HS-27A (cell line): Measurements from ENCODE around the gene ZNF280A.

Experiments
- DNase-seq: peaks from one replicate; pipeline ENCODE4 v3.0.0-alpha.2; 2012; ENCODE audit warnings: low read depth, missing footprints

The ZNF280A gene, protein sequence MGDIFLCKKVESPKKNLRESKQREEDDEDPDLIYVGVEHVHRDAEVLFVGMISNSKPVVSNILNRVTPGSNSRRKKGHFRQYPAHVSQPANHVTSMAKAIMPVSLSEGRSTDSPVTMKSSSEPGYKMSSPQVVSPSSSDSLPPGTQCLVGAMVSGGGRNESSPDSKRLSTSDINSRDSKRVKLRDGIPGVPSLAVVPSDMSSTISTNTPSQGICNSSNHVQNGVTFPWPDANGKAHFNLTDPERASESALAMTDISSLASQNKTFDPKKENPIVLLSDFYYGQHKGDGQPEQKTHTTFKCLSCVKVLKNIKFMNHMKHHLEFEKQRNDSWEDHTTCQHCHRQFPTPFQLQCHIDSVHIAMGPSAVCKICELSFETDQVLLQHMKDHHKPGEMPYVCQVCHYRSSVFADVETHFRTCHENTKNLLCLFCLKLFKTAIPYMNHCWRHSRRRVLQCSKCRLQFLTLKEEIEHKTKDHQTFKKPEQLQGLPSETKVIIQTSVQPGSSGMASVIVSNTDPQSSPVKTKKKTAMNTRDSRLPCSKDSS

DNA sequence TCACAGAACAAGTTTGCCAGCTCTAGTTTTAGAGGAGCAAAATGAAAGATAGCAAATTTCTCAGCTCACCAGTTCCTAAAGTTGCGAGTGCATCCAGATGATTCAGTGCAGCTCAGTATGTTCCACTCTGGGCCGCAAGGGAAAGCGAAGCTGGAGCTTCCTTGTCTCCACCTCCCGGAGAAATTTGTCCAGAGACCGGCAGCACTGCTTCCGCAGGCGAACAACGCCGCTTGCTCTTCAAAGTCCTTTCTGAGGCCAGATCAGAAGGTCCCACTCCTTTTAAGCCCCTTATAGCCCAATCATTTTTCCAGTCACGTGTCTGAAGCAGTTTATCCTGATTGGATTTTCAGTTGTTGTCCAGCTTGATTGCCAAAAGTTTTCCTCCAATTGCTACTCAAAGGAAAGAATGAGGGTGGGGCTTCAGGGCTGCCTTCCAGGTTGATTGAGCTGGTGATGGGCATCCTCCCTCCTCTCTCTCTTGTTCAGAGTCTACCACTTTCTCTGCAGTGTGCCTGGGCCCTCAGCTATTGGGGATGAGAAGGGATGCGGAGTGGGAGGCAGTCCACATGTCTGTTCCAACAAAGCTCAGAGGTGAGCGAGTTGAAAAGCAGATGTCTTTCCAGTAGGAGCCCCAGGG lies at the start of gene ZNF280A:
ZNF280A (minus strand) TSS at position 251 of the 637 bp plus-strand sequence. CDS start 4,640 bp downstream, outside the sequence.
- no peak for DNase-seq

DNA sequence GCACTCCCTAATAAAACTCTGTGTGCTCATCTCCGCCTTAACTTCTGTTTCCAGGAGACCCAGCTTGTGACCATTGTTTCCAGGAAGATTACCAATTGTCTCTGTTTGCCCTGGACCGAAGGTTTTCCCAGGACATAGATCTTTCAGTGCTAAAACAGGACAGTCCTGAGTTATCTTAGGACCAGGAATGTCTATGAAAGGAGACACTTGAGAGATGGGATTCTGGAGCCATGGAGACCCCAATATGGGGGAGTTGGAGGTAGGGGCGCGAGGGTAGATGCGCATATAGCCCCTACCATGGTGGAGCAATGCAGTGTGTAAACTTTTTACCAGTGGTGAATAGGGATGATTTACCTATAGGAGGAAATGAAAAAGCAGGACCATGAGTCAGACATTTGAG lies 49.1 kb upstream of the ZNF280A start:
- no peak for DNase-seq

DNA sequence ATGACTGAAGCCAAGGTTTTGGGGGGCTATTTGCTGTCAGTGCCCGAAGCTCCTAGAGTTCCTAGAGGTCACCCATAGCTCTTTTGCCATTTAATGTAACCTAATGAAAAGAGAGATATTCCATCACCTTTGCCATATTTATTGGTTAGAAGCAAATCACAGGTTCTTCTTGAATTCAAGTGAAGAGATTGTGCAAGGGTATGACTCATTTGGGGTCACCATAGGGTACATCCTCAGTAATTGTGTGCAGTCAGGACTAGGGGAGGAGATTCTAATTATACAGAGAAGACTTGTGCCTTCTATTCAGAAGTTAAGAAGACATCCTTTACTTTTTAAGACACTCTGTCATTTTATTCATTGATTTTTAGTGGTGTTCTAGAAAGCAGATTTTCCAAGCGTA lies 45.9 kb upstream of the ZNF280A start:
- DNase-seq, result no peak

DNA sequence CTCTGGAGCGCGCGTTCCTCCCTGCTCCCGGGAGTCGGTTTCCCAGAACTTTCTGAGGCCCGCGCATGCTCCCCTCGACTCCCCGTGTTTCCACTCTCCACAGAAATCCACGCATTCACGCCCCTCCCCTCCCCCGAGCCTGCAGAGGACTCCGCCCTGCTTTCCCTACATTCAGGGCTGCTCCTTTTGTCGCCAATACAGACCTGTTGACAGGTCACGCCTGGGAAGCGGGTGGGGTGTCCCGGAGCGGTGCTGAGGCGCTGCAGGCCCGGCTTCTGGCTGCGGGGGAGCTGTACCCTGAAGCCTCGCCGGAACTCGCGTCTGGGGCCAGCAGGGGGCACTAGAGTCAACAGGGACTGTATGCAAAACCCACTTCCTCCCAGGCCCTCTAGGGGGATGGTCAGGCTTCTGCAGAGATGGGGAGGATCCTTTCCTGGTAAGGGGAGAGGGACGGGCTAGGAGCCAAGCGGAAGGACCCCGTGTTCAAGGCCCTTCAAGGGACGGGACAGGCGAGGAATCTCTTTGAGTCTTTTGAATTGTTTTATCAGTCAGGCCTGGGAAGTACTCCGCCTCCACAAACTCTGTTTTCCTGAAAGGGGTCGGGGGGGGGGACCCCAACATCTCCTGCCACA lies 39.0 kb upstream of the ZNF280A start, which contains the start of gene PRAME:
PRAME (minus strand) TSS at position 294 of the 632 bp plus-strand sequence. CDS start 2,433 bp downstream, outside the sequence.
- DNase-seq, result no peak

DNA sequence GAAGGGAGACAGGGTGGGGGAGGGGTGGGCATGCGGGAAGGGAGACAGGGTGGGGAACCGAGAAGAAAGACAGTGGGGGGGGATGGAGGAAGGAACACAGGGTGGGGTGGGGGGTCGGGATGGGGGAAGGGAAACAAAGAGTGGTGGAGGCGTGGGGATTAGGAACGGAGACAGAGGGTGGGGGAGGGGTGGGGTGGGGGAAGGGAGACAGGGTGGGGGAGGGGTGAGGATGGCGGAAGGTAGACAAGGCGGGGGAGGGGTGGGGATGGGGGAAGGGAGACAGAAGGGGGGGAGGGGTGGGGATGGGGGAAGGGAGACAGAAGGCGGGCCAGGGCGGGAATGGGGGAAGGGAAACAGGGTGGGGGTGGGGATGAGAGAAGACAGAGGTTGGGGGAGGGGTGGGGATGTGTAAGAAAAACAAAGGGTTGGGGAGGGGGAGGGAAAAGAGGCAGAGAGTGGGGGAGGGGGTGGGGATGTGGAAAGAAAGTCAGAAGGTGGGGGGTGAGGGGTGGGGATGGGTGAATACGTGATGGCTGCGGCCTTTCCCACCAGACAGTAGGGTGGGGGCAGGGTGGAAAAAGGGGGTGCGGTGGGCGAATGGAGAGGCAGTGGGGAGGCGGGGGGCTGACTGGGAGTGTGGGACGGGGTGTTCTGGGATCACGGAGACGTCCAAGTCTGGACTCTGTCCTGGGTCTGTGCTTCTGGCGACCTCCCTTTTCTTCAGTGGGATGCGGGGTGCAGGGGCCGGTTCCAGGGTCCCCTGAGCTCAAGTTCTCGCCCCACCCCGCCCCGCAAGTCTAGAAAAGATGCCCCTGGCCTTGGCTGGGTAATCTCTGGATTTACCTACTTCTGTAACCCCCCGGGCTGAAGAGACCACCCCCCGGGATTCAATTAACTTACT lies 38.3 kb upstream of the ZNF280A start:
- DNase-seq, result no peak

DNA sequence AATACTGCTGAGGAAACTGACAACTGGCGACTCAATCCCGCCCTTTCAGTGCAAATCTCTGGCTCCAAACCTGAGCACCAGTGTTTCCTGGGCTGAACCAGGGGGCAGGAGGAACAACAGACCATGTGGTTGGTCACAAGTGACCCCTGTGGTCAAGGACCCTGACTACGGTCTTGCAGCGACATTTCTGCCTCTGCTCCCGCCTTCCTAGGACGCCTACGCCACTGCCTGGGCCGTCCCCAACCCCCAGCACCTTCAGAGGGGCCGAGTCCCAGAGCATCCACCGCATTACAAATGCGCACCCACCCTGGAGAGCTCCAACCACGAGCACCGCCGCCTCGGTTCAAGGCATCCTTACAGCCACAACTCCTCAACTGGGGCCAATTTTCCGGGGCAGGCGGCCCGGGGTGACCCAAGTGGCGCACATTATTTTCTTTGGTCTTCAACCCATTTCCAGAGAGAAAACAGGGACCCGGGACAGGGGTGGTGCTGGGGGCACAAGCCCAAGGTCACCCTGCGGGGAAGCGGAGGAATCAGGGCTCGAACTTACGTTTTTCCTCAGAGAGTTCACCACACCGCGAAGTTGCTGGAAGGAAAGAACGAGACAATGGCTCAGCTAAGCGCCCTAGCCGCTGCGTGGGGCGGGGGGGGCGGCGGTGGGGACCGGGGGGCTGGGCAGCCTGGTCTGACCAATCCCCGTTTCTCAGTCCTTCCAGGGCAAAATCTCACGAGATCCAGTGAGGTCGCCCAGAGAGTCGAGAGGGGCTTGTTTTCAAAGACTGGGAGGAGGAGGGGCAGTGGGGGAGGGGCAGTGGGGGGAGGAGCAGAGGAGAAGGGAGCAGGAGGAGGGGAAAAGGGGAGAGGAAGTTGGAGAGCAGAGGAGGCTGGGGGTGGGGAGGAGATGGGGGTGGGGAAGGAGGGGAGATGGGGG lies 37.2 kb upstream of the ZNF280A start:
- no peak for DNase-seq

DNA sequence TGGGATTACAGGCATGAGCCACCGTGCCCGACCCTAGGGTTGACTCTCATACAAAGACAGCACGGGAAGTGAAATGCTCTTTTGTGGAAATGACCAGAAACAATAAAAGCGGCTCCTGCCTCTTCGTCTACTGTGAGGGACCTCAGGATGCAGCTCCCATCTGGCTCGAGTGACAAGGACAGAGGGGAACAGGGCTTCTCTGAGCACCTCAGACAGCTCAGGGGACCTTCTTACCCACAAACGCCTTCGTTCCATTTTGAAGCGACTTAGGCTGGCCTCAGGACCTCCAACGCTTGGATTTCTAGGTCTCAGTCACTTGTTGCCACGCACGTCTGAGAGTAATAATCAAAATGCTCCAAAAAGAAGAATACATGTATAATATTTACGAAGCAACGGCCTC lies 36.5 kb upstream of the ZNF280A start:
- no peak for DNase-seq

DNA sequence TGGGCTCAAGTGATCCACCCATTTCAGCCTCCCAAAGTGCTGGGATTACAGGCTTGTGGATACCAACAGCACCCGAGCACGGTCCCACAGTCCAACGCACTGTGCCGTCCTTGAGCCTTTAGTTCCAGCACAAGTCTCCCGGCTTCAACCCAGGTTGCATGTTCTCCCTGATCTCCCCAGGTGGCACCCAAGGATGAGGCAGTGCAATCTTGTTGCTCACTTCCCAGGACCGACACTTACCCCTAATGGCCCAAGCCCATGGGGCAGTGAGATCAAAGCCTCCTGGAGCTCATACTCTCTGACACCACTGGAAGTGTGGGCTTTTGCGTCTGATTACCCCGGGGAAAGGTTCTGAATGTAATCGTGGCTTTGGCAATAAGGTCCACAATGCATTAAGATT lies 35.5 kb upstream of the ZNF280A start:
- no peak for DNase-seq

DNA sequence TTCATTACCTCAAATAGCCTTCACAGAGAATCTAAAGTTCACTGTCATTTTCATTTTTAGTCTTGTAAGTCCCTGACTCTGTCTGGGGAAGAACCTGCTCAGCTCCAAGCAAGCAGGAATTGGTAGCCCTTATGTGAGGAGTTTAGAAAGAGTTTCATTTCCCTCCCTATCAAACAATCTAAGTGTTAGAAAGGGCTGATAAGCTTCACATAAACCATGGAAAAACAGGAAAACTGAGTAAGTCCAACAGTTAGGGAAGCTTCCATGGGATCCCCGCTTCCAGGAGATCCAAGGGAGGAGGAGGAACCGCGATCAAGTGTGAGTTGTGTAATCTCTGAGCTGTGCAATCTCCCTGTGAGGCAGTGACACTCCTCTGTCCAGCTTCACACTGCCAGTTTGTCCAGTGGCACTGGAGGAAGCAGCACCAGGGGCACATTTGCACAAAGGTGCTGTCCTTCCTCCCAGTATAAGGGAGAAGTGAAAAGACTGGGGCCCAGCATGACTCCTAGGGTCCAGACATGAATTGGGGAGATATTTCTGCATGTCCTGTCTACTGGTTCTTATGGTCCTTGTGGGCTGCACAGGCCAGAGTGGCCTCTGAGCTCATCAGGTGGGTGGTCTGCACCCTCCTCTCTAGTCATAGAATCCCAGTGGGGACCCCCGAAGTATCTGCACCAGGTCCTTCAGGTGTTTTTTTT lies 34.7 kb upstream of the ZNF280A start:
- no peak for DNase-seq

DNA sequence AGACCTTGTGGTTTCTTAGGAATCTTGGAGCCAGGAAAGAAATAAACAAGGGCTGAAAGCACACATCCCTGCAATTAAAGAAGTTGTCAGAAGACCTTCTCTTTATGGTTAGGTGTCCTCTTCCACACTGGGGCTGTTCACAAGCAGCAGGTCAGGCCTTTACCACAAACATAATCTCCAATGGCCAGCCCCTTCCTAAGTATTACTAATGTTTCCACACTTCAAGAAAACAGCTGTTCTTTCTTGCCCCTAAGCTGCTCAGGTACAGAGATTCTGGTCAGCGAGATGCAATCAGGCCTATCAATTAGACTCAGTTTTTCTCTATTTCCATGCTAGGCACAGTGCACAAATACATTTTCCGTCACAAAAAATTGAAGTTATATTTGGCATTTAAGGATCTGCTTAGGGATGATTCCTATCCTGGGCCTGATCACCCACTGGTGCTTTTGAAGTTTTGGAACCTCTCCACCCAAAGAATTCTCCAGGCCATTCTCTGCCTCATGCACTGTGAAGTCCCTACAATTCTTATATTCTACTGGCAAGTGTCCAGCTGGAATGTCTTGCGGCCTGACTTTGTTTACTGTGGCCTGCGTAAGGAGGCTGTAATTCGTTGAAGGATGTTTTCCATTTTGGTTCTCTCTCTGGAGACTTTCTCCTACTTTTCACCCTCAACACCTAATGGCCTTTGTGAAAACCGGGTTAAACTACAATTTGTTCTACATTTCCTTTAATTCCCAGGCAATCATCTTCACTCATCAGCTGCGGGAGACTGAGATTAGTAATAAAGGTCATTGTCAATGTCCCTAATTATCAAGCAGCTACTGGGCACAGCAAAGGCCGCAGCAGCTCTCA lies 33.9 kb upstream of the ZNF280A start:
- DNase-seq, result no peak

DNA sequence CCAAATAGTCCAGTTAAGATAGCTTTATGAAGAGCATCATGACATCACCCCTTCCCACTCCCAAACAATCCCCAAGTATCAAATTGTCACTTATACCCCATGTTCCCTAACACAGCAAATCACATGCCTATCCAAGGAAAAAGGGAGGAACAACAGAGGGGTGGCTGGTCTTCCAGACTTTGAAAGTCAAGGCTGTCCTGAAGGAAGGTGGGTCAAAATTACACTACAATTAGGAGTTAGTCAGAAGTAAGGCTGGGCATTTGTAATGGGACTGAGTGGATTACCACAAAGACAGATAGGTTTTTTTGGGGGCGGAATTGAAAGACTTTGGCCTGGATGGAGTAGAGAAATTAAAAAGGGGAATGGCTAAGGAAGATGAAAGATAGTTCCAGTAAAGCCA lies 33.1 kb upstream of the ZNF280A start:
- DNase-seq, result no peak

DNA sequence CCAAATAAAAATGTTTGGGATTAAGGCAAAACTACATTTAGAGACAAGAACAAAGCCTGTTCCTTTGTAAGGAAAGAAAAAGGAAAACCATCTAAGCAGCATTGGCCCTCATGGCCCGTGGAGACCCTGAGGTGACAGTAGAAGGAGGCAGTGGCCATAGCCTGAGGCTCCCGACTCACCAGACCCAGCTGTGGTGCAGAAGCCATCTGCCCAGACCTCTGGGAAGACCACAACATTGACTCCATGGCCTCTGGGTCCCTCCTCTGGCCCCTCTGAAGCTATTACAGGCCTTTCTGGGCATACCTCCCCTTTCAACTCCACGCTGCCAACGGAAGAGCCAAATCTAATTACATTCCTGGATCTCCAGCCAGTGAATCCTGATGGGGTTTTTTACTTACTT lies 32.6 kb upstream of the ZNF280A start:
- no peak for DNase-seq

DNA sequence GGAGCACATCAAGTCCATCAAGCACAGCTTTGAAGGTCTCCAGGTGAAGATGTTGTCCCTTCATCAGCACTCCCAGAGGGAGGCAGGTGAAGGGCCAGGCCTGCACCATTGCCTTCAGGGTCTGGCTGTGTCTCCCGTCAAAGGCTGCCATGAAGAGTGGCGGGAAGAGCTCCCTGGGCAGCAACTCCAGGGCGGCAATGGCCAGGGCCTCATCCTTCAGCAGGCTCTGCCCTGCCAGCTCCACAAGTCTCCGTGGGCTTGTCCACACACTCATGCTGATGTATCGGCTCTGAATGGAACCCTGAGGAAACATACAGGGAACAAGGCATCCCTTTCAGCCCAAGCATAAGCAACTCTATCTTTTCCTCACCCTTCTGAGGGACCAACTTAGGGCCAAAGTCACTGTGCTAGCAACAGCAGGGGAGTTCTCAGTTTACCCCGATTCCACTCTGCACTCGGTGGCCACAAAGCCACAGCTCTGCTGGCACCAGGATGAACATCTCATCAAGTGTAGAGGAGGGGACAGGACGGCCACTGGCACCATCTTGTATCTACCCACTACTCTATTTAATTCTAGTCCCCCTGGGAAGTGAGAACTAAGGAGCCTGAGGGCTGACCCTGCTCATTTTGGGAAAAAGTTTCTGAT lies 30.8 kb upstream of the ZNF280A start:
- DNase-seq, result no peak

DNA sequence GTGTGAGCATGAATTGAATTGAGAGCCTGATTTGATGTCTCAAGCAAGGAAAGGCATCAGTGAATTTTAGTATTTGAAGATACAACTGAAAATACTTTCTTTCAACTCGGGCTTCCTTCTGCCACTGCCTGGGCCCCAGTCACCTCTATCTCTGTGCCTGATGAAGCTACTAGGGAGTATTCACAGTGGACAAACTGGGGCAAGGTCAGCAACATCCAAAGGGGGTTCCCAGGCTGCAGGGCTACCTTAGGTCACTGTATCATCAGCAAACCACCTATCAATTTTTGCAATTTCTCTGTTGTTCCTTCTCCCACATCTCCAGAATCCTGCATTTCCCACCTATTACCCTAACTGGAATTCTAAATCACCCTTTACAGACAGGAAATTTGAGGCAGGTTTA lies 28.8 kb upstream of the ZNF280A start:
- DNase-seq, result no peak

DNA sequence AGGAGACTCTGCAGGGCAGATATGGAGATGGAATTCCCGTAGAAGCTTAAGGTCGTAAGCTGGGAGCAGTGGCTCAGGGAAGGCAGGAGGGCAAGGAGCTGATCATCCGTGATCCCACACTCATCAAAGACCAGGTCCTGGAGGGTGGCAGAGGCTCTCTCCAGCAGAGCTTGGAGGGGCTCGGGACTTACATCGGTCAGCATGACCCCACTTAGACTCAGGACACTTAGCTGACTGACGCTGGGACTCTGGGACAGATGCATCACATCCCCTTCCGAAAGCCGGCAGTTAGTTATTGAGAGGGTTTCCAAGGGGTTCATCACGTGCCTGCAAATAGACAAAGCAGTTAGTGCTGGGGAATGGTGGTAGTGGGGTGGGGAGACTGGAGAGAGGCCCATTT lies 28.2 kb upstream of the ZNF280A start:
- no peak for DNase-seq

DNA sequence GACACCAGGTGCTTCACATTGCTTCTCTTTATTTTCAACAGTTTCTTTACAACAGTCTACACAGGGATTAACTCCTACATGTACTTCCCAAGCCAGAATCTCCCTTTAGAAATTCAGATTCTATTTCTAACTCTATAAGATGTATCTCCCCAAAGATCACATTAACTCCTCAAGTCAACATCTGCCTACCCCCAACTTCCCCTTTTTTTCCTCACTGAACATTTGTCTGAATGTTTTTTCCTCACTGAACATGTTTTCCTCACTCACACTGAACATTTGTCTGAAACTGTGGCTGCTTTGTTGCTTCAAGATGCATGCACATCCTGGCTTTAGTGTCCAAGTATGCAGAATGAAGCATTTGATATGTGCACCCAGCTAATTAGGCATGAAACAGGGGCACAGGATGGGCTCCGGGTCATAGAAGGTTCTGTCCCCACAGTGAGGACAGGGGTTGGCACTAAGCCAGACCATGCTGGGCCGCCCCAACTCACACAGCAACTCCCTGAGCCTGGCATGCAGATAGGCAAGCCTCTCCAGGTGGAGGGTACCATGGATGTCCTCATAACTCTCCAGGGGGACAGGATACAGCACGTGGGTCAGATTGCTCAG lies 27.7 kb upstream of the ZNF280A start:
- no peak for DNase-seq

DNA sequence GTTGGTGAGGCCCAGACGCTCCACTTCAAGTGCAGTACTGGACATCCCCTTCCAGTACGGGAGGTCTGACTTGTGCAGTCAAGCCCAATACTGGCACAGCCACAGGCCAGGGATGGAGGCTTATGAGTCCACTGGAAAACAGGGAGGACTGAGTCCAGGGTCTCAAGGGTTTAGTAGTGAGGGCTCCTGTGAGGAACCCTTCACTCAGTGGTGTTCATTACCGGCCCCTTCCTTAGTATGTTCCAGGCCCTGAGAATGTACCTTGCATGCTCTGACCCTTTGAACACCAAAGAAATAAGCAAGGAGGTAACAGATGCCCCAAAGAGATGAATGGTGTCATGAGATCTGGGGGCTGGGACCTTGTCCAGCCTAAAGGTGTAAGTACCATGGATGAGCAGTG lies 27.2 kb upstream of the ZNF280A start:
- no peak for DNase-seq

DNA sequence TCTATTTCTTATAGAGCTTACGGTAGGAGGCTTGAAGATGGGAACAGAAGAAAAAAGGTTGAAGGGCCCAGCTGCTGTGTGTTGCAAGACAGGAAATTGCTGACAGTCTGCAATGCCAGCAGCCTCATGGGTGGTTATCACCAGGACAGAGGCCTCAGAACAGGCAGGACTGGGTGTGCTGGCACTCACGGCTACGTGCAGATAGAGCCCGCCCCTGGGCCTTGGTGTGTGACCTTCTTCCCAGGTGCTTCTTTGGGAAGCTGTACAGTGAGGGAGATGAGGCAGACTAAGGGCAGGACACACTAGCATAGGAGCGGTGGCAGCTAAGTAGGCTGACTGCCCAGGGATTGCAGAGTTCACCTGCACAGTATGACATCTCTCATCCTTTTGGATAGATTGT lies 26.4 kb upstream of the ZNF280A start:
- no peak for DNase-seq
